ENCODE measurements around the gene SCYGR1.

SCYGR1 gene

DNA sequence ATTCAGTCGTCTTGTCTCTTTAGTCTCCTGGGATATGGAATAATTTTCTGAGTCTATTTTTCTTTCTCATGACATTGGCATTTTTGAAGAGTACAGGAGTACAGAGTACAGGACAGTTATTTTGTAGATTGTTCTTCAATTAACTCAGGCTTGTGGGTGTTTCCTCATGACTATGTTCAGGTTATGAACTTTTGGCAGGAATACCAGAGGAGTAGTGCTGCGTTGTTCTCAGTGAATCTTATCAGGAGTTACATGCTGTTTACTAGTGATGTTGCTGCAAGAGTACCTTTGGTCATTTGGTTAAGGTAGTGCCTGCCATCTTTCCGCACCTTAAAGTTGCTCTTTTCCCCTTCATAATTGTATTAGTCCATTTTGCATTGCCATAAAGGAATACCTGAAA is 42.9 kb upstream of the SCYGR1 start:
- Histone ChIP-seq H3K9me2 (ENCODE audit: low read depth, low read length) (no peaks in the 10 kb centered on the region), H3K4me3 (ENCODE audit: low read depth, low read length, poor library complexity, severe bottlenecking) (no peak overlapping the region), H3K79me2 (ENCODE audit: insufficient read depth, low read length) (no peaks in the 10 kb centered on the region), H2AFZ (ENCODE audit: low read length) (no peak overlapping the region), H3K9me3 (ENCODE audit: low read length) (peaks cover 9% of the 10 kb centered on the region), H3K27me3 (ENCODE audit: insufficient read depth, low read length) (no peaks in the 10 kb centered on the region), H4K20me1 (ENCODE audit: insufficient read depth, low read length) (no peaks in the 10 kb centered on the region), H3K27ac (ENCODE audit: low read depth, low read length, poor library complexity, severe bottlenecking) (no peak overlapping the region), H3K36me3 (ENCODE audit: insufficient read depth, low read length) (no peaks in the 10 kb centered on the region), H3F3A (ENCODE audit: insufficient read depth, low read length) (no peaks in the 10 kb centered on the region), H3K4me1 (ENCODE audit: insufficient read depth, low read length, severe bottlenecking) (no peaks in the 10 kb centered on the region), H3K9ac (ENCODE audit: low read length) (no peak overlapping the region), H3K4me2 (ENCODE audit: low read length) (no peak overlapping the region)
- no peak for TF ChIP-seq EZH2 (IDR thresholded peaks at IDR 0.05; ENCODE audit: borderline replicate concordance, low read length)
- TF ChIP-seq, protein P1, sequence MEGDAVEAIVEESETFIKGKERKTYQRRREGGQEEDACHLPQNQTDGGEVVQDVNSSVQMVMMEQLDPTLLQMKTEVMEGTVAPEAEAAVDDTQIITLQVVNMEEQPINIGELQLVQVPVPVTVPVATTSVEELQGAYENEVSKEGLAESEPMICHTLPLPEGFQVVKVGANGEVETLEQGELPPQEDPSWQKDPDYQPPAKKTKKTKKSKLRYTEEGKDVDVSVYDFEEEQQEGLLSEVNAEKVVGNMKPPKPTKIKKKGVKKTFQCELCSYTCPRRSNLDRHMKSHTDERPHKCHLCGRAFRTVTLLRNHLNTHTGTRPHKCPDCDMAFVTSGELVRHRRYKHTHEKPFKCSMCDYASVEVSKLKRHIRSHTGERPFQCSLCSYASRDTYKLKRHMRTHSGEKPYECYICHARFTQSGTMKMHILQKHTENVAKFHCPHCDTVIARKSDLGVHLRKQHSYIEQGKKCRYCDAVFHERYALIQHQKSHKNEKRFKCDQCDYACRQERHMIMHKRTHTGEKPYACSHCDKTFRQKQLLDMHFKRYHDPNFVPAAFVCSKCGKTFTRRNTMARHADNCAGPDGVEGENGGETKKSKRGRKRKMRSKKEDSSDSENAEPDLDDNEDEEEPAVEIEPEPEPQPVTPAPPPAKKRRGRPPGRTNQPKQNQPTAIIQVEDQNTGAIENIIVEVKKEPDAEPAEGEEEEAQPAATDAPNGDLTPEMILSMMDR (IDR thresholded peaks at IDR 0.05; ENCODE audit: low read length): no peak

DNA sequence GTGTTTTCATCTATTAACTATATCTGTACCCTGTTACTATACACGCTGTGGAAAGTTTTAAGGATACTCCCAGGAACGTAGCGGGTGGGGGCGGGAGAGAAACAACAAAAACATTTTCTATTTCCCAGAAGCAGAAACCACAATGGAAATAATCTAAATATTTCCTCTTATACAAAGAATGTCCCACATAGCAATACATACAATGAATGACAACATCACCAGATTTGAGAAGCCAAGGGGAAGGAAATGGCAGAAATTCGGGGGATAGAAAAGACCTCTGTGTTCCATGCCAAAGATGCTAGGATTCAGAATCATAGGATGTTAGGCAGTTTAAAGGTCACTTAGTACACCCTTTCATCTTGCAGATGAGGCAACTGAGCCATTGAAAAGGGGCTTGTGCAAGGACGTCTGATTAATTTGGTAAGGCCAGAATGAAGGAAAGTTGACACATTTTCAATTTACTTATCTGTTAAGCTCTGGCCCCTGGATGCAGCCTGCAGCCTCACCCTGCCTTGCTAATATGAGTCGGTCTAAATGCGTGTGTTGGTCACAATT is 41.1 kb upstream of the SCYGR1 start:
- Histone ChIP-seq H4K20me1 (ENCODE audit: insufficient read depth, low read length) (no peaks in the 10 kb centered on the region), H3K4me1 (ENCODE audit: insufficient read depth, low read length, severe bottlenecking) (no peaks in the 10 kb centered on the region), H3K27me3 (ENCODE audit: insufficient read depth, low read length) (no peaks in the 10 kb centered on the region), H3K4me2 (ENCODE audit: low read length) (no peak overlapping the region), H3K27ac (ENCODE audit: low read depth, low read length, poor library complexity, severe bottlenecking) (no peak overlapping the region), H3K79me2 (ENCODE audit: insufficient read depth, low read length) (no peaks in the 10 kb centered on the region), H3K9me3 (ENCODE audit: low read length) (peaks cover 9% of the 10 kb centered on the region), H3K9ac (ENCODE audit: low read length) (no peak overlapping the region), H3K4me3 (ENCODE audit: low read depth, low read length, poor library complexity, severe bottlenecking) (no peak overlapping the region), H2AFZ (ENCODE audit: low read length) (no peak overlapping the region), H3K36me3 (ENCODE audit: insufficient read depth, low read length) (no peaks in the 10 kb centered on the region), H3F3A (ENCODE audit: insufficient read depth, low read length) (no peaks in the 10 kb centered on the region), H3K9me2 (ENCODE audit: low read depth, low read length) (no peaks in the 10 kb centered on the region)
- TF ChIP-seq, protein P1 (IDR thresholded peaks at IDR 0.05; ENCODE audit: low read length): no peak
- TF ChIP-seq EZH2 (IDR thresholded peaks at IDR 0.05; ENCODE audit: borderline replicate concordance, low read length): no peak

DNA sequence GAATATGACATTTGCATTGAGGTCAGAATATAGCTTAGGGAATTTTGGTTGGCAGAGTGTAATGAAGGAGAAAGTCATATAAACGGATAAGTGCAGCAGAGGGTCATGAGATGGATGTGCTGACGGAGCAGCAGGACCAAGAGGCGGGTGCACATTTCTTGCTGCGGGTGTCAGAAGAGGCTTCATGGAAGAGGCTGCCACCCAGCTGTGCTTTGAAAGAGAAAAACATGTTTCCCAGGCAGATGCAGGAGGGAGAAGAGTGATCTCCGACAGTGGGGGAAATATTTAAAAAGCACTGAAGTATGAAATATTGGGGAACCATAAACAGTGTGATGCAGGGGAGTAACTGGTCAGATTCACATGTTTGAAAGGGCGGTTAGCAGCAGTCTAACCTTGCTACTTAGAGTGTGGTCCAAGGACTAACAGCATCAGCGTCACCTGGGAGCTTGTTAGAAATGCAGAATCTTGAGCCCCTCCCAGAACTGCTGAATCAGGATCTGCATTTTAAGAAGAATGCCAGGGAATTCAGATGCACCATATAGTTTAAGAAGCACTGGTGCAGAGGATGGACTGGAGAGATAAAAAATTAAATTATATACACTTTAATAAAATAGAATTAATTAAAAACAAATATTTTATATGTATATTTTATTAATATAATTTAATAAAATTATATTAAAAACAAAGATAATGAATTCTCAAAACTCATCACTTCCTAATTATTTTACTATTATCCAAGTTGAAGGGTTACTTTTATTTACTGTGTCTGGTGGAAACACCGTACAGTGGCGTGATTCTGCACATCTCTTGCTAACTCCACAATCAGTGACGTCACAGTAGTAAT is 36.1 kb upstream of the SCYGR1 start:
- Histone ChIP-seq H3K36me3 (ENCODE audit: insufficient read depth, low read length) (no peaks in the 10 kb centered on the region), H3K4me1 (ENCODE audit: insufficient read depth, low read length, severe bottlenecking) (no peaks in the 10 kb centered on the region), H3K4me2 (ENCODE audit: low read length) (no peak overlapping the region), H2AFZ (ENCODE audit: low read length) (no peak overlapping the region), H3K27ac (ENCODE audit: low read depth, low read length, poor library complexity, severe bottlenecking) (no peak overlapping the region), H3K9ac (ENCODE audit: low read length) (no peak overlapping the region), H3K27me3 (ENCODE audit: insufficient read depth, low read length) (no peaks in the 10 kb centered on the region), H3K4me3 (ENCODE audit: low read depth, low read length, poor library complexity, severe bottlenecking) (no peak overlapping the region), H3K9me2 (ENCODE audit: low read depth, low read length) (no peaks in the 10 kb centered on the region), H3K9me3 (ENCODE audit: low read length) (no peaks in the 10 kb centered on the region), H3F3A (ENCODE audit: insufficient read depth, low read length) (no peaks in the 10 kb centered on the region), H3K79me2 (ENCODE audit: insufficient read depth, low read length) (no peaks in the 10 kb centered on the region), H4K20me1 (ENCODE audit: insufficient read depth, low read length) (no peaks in the 10 kb centered on the region)
- TF ChIP-seq EZH2 (IDR thresholded peaks at IDR 0.05; ENCODE audit: borderline replicate concordance, low read length): no peak
- TF ChIP-seq, protein P1 (IDR thresholded peaks at IDR 0.05; ENCODE audit: low read length): no peak

All from OCI-LY1 (cell line).